GM10847 (cell line): ENCODE measurements around the gene MYO3A.

Experiments used
- POLR2A ChIP-seq: IDR thresholded peaks from 2 replicates; pipeline ENCODE4 v1.6.1; 2011; ENCODE audit not compliant: insufficient read length; ENCODE audit errors: extremely low read depth

Gene MYO3A

GRCh38 chr10:26216585-26217395 is 282.8 kb downstream of the MYO3A start, which contains the start of gene GAD2:
Gene GAD2, plus strand, starts transcription at chr10:26216774. Its CDS starts 36 bp downstream, at chr10:26216810.
- no peak for TF ChIP-seq POLR2A

- no peak for TF ChIP-seq POLR2A
These were observed 283.5 kb downstream of the MYO3A start for GRCh38 chr10:26217396-26218086.

GRCh38 chr10:26219676-26220075 is 285.6 kb downstream of the MYO3A start:
- no peak for TF ChIP-seq POLR2A

- TF ChIP-seq POLR2A = no peak
These were observed 286.9 kb downstream of the MYO3A start for GRCh38 chr10:26220901-26221300.

GRCh38 chr10:26221541-26221940 is 287.5 kb downstream of the MYO3A start:
- TF ChIP-seq POLR2A = no peak

GRCh38 chr10:26222563-26222962 is 288.5 kb downstream of the MYO3A start:
- TF ChIP-seq POLR2A = no peak

GRCh38 chr10:26225322-26225721 is 291.3 kb downstream of the MYO3A start:
- TF ChIP-seq POLR2A = no peak

GRCh38 chr10:26227786-26228185 is 293.8 kb downstream of the MYO3A start:
- no peak for TF ChIP-seq POLR2A

GRCh38 chr10:26232174-26232573 is 298.1 kb downstream of the MYO3A start:
- TF ChIP-seq POLR2A = no peak

GRCh38 chr10:26235761-26236160 is 301.7 kb downstream of the MYO3A start:
- no peak for TF ChIP-seq POLR2A

- no peak for TF ChIP-seq POLR2A
These were observed 304.3 kb downstream of the MYO3A start for GRCh38 chr10:26238378-26238777.

GRCh38 chr10:26242706-26243350 is 308.8 kb downstream of the MYO3A start:
- TF ChIP-seq POLR2A = no peak

- TF ChIP-seq POLR2A = no peak
These were observed 309.3 kb downstream of the MYO3A start for GRCh38 chr10:26243351-26243720.

- TF ChIP-seq POLR2A = no peak
These were observed 315.7 kb downstream of the MYO3A start for GRCh38 chr10:26249681-26250080.

- no peak for TF ChIP-seq POLR2A
These were observed 317.9 kb downstream of the MYO3A start for GRCh38 chr10:26251925-26252324.

GRCh38 chr10:26254616-26255015 is 320.6 kb downstream of the MYO3A start:
- TF ChIP-seq POLR2A = no peak
